Kidney tubule cell (primary cell): Measurements from ENCODE around the gene BTBD1.

Source experiments
- DNase-seq: peaks from one replicate; pipeline ENCODE4 v3.0.0-alpha.2; 2018; ENCODE audit warnings: low spot score

Gene BTBD1

DNA sequence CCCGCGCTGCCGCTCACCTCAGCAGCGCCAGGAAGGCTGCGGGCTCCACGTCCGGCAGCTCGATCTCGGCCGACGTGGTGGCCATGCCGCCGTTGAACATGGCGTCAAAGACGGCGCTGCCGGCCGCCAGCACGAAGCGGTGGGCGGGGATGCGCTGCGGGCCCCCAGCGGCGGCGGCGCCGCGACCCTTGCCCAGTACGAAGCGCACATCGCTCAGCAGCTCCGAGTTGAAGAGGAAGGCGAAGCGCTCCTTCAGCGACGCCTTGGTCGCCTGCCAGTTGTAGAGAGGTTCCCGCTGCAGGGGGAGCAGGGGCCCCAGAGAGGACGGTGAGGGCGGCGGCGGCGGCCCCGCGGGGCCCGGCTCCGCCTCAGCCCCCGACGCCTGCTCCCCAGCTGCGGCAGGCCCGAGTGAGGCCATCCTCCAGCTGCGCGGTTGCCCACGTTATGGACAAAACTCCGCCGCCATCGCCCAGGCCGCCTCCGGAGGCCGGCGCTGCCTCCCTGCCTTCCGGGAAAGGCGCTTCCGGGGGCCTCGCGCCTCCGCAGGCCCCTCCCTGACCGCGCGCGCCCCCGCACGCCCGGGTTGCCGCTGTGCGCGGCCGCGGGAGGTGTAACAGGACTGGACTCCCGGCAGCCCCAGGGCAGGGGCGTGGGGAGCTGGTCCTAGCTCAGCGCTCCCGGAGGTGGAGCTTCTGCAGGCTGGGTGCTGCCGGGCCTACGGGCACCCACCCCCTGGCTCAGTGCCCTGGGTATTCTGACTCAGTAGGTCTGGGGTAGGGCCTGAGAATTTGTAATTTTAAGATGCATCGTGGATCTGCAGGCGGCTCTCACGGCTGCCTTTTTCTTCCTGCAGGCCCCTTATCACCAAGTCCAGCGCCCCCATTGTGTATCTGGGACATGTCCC is at the start of gene BTBD1:
Gene BTBD1 (minus strand): TSS at position 519 of the 904 bp plus-strand sequence. CDS start 101 bp downstream, at position 418.
- peak; percentile 98 for DNase-seq

DNA sequence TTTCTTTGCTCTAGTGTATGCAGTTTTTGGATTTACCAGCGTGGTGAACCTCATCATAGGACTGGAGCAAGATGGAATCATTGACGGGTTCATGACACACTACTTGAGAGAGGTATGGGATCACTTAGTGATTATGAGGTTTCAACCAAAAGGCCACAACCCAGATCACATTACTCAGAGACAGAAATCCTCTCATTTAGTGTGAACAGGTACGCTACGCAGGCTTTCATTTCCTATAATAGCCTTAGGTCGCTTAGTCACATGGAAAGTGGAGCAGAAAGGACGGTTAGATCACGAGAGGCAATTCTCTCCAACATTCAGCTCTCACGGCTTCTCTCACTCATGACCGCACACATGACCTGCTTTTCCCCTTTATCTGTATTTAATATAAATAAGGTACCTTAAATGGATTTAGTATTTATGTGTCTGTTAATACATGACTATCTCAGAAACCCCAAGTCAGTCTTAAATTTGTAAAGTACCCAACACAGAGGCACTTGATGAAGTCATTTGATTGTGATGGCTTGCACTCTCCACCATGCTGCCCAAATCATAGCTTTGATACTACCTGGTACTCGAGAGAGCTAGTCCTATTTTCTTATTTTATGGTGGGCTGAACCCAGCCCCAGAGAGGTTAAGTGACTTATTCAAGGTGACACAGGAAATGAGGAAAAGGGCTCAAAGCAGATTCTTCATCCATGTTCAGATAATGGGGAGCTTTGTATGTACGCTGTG is 48.9 kb upstream of the BTBD1 start:
- DNase-seq: peak; percentile 8

DNA sequence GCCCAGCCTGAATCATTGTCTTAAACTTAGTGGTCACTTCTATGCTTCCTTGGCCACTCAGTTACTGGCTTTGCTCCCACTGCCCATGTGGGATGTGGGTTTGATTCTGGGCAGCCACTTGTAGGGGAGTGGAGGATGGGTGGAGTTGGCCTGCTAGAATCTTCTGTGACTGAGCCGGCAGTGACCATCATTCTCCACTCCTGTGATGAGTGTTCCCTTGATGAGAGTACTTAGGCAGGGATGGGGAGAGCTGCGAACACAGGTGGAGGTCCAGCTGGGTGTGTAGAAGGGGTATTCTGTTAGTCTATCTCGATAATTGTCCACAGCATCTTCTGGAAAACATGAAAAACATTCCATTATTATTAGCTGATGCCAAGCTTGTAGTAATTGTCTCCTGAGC is 48.4 kb upstream of the BTBD1 start:
- no peak for DNase-seq

DNA sequence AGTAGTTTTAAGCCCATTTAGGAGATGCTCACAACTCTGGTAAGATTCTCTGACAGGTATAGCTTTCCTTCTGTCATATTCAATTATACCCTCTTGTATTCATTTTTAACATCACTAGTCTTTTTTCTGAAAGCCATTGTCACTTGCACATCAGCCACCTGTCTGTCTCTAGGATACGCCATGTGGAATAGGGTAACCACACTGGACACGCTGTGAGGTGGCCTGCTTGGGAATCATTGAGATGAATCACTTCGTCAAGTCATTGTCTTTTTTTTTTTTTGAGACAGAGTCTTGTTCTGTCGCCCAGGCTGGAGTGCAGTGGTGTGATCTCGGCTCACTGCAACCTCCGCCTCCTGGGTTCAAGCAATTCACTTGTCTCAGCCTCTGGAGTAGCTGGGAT is 47.8 kb upstream of the BTBD1 start:
- no peak for DNase-seq

DNA sequence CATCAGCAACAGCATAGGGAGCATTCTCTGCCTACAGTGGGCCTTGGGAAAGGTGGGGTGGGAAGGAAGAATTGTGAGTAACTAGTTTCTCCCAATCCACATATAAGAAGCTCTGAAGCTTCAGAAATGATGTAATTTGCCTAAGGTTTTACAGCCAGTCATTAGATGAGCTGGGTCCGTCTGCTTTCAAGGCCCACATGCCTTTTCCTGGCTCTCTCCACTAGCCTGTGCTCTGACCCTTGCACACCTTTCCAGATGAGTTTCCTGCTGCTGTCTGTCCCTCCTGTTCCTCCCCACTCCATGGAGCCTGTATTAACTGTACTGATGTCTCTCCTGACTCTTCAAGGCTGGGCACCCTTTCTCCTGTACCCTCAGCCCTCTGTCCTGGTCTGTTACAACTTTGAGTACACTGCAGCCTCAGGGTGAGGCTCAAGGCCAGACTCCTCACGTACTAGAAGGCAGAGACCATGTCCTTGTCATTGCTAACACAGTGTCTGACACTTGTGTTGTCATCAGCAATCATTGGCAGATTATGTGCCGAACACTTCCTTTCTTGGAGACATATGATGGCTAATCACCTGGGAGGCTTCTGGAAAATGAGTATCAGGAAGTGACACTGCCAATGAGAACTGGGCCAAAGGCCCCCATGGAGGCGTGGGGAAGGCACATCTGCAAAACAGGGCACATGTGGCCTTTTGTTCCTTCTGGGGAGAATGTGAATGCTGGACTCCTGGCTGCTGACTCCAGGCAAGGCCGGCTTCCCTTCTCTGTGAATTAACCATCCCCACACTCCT is 47.0 kb upstream of the BTBD1 start:
- DNase-seq: peak; percentile 10

DNA sequence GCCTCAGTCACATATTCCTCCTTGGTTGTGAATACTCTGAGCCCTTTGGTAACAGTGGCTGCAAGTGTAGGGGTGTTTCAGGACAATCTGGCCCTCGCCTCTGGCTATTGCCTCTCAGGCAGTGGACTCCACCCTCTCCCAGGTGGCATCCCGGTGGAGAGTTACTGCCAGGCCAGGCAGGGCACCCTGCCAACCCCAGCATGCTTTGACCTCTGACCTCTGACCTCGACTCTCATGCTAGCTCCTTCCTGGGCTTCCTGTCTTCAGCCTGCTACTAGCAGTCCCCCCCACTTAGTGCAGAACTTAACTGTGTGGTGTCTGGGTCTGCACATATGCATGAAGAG is 45.9 kb upstream of the BTBD1 start:
- DNase-seq: no peak

DNA sequence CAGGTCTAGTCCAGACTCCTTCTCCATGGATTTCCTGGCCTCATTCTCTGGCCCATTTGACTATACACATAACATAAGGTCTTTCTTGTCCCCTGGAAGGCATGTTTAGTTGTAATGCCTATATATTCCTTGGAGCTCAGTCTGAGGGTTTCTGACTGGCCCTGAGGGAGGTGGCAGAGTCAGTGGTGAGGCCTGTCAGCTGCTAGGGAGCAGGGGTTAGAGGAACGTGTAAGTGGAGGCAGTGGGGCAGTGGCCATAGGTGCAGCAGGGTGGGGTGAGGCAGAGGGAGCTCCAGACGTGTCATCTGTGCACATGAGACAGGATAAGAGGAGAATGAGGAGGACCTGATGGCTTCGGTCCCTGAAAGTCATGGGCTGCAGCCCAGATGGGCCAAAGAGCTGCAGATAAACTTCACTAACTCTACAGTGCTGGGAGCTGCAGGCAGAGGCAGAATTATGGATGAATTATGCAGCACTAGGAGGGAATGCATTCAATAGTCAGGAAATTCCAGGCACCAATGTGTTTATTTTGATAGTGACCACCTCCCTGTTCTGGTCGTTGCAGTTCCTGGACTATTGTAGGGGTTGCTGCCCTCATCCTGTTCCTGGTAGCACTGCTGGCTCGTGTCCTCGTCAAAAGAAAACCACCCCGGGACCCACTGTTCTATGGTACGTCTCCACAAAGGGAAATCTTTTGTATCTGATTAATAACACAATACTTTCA is 45.3 kb upstream of the BTBD1 start:
- no peak for DNase-seq

DNA sequence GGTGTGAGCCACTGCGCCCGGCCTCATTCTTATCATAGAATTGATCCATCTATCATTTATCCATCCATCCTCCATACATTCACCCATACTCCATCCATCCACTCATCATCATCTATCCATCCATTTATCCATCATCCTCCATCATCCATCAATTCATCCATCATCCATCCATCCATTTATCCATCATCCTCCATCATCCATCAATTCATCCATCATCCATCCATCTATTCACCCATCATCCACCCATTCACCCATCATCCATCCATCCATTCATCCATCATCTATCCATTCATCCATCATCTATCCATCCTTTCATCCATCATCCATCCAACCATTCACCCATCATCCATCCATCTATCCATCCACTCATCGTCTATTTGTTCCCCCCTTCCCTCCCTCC is 44.1 kb upstream of the BTBD1 start:
- no peak for DNase-seq

DNA sequence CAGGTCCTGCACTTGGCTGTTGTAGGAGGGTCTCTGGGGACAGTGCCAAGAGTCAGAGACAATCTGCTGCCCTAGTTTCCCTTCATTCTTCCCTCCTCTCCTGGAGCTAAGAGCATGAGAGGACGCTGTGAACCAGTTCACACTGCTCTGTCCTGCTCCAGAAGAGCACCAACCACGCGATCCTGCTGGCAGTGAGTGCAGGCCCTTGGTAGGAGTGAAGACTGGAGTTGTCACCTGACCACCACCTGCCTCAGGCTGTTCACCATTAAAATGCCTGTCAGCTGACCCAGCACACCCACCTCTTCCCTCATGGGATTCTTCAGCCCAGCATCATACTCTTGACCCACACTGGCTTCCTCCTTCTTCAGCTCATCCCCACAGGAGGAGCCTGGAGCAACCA is 43.3 kb upstream of the BTBD1 start:
- DNase-seq: peak; percentile 48

DNA sequence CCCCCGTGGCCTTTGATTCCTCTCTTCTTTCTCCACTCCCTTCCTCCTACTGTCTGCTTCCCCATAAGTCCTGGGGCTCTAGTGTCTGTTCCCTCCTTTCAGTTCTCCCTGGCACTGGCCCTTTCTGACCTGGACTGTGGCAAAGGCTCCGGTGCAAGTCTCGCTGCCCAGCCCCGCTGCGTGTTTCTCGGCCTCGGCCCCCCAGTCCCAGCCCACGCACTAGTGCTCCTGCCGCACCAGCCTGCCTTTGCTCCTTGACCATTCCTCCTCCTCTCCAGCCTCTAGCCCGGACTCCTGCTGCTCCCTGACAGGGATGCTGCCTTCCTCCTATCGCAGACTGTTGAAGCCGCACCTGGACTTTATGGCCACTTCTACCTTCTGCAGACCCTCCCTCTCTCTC is 42.5 kb upstream of the BTBD1 start:
- DNase-seq: no peak

DNA sequence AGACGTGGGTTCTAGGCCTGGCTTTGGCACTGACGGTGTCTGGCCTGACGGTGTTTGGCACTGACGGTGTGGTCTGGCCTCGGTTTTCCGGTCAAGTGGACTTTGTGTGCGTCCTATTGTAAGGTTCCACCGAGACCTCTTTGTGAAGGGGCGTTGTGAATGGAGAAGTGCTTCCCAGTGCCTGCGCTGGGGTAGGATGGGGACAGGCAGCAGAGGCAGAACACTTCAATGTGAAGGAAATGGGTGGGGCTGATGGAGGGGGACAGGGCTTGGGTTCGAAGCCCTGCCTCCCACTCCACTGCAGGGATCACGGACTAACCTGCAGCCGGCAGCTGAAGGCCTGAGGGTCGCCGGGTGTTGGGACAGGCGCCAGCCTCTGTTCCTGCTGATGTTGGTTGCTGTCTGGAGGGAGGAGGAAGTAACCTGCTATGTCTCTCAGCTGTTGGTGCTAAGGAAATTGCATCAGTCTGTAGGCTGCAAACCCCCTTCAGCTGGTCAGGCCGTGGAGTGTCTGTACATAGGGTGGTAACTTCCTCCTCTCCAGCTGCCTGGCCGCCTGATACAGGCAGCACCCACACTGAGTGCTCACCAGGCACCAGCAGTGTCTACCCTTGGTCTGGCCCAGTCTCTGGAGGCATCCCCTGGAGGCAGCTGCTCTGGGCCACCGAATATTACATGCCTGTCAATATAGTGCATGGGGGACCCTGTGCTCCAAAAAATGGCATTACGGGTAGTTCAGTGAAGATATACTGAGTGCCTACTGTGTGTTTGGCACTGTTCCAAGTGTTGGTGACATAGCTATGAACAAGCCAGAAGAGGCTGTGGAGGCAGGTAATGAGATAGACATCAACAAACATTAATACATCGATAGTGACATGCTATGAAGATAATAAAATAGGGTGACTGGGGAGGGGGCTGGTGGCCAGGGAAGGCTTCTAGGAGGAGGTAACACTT is 41.5 kb upstream of the BTBD1 start:
- peak; percentile 33 for DNase-seq

DNA sequence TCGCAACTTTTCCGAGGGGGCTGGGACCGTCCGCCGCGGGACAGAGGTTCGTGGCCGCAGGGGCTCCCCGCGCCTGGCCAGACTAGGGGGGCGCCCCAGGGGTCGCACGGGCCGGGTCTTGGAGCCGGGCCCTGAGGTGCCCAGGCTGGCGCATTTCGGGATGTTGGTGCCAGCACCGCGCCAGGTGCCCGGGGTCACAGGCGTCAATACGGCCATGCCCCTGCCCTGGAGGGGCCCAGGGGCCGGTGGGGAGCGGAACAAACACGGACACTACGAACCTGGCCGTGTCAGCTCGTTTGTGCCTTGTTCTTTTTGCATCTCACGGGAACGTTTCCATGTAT is 40.8 kb upstream of the BTBD1 start:
- DNase-seq: no peak

DNA sequence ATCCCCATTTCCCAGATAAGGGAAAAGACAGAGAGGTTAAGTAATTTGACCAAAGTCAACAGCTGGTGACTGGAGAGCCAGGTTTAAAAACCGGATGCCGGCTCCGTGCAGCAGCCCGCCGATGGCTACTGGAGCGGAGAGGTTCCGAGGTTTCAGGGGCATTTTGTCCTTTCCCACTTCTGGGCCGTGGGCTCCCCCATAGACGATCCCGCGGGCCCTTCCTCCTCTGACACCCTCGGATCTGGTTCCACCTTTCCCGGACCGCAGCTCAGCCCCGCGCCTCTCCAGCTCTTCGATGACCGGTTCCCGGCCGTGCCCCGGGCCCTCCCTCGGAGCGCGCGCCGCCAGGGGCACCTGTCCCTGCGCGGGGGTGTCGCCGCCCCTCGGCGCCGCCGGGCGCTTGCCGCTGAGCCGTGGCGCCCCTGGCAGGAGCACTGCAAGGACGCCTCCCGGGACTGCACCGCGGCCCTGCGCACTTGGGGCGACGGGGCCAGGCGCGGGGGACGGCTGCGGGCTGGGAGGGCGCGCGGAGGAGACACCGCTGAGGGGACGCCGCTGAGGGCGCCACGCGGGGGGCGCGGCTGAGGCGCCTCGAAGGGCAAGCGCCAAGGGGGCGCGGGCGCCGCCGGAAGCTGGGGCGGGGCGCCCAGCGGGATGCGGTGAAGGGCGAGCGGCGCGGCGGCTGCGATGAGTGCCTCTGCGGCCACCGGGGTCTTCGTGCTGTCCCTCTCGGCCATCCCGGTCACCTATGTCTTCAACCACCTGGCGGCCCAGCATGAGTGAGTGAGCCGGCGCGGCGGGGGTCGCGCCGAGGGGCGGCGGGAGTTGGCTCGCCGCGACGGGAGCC is 40.2 kb upstream of the BTBD1 start, which contains the start of gene TM6SF1:
Gene TM6SF1 (plus strand): TSS at position 652 of the 847 bp plus-strand sequence. CDS start 36 bp downstream, at position 688.
- peak; percentile 5 for DNase-seq

DNA sequence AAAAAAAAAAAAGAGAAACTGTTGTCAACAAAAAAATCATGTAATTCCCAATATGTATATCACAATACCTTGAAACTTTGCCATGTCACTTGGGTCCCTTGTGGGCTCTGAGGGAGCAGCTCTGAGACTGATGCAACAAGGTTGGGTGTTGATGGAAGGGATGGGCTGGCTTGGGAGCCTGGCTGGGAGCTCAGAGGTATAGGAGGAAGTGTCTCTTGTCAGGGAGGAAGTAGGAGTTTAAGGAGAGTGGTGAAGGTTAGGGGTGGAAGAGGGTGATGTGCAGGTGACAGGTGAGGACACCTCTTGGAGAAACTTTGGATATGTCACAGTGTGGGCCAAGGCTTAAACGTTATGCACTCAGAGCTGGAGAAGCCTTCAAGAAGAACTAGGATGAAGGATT is 38.4 kb upstream of the BTBD1 start:
- no peak for DNase-seq

DNA sequence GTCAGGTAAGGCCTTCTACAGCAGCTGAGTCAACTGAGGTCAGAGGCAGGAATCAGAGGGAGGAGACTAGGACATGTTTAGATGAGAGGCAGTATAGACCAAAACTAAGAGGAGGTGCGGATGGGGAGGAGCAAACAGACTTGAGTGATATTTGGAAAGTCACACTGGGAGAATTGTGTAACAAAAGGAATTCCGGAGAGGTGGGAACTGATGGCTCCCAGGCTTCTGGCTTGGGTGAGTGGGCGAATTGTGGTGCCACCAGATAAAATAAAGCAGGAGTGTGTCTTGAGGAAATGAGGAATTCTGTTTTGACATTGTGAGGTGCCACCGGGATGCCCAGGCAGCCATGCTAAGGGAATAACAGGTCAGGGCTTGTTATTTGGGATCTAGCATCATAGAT is 37.1 kb upstream of the BTBD1 start:
- no peak for DNase-seq

DNA sequence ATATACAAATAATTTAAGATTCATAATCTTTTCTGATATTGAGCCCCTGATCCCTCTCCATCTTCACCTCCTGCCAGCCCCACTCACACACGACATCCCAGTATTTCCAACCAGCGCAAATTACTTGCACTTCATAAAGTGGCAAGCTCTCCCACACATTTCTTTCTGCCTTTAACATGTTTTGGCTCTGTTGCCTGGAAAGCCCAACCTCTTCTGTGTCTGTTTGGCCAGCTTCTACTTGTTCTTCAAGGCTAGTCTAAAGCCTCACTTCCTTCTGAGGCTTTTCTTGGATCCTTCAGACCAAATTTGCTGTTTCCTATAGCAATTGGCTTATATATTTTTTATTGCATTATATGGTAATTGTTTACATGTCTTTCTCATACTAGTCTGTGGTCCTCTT is 35.3 kb upstream of the BTBD1 start:
- no peak for DNase-seq

DNA sequence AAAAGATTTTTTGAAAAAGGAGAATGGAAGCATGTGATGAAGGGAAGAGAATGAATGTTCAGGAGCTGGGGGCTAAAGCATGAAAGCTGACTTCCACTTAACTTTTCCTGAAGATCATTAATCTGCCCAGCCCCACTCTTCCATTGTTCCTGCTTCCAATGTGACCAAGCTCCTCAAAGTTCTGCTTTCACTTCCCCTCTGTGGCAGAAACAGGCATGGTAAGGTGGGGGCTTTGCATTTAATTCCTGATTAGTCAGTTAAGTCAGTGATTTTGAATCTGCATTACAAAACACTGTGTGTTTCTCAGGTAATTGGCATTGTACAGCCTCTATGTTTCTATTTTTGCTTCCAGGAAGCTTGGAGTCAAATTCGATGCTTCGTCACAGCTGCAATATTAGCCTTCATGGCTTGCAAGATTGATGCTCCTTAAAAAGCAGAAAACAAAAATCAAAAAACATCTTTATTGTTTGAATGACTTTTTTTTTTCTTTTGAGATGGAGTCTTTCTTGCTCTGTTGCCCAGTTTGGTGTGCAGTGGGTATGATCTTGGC is 33.1 kb upstream of the BTBD1 start:
- no peak for DNase-seq

DNA sequence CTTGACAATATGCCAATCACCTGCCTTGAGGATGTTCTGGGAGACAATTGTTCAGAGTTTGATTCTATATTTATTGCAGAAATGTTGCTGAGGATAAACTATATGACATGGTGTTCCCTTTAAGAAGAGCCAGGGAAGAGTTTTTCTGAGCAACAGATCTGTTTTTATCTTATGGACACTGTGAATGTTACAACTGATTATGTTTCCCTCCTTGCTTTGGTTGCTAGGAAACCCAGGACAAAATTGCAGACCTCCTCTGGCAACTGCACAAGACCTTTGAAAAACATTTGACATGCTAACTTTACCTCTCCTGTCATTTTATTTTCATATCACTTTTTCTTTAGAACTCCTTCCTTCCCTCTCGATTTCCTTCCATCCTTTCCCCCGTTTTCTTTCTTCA is 32.2 kb upstream of the BTBD1 start:
- DNase-seq: no peak

DNA sequence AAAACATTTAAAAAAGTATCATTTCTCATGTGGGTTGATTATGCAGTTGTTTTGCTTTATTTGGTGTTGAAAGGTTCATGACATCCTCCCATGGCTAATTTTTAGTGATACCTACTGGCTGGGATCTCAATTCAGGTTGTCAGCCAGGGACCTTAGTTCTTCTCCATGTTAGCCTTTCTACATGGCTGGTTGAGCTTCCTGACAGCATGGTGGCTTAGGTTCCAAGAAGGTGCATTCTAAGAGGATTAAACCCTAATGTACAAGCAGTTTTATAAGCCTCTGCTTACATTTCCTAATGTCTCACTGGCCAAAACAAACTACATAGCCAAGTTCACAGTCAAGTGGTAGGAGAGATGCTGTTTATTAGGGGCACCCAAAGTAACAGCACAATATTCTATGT is 31.0 kb upstream of the BTBD1 start:
- DNase-seq: no peak

DNA sequence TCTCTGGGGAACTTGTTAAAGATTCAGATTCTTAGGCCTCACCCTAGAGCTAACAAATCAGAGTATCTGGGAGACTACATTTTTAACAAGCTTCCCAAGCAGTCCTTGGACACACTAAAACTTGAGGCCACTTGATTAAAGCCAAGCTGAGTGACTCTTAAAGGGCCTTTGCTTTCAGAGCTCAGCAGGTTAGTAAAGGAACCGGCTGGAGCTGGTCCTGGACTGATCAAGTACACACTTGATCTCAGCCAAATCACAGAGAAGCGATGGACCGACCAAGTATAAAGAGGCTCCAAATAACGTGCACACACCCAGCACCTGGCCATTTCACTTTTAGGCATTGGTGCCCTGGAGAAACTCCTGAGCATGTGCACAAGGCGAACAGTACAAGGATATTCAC is 27.5 kb upstream of the BTBD1 start:
- no peak for DNase-seq
